GM12875 (cell line): ENCODE data around the gene CRKL.
A peak's percentile ranks its signal among the peaks of the same experiment; 100 is the strongest.

Experiments
- H3K4me3 ChIP-seq: one replicate; pipeline ENCODE4 v1.5.1; 2011; ENCODE audit warnings: low read depth, low read length, control low read depth
- TF ChIP-seq, protein P1 (sequence below): IDR thresholded peaks from 2 replicates; pipeline ENCODE4 v1.5.1; 2011; ENCODE audit warnings: low read depth, mild to moderate bottlenecking, control low read depth, inconsistent platforms, low read length, moderate library complexity, borderline replicate concordance; ENCODE audit not compliant: insufficient read depth

Gene CRKL

DNA sequence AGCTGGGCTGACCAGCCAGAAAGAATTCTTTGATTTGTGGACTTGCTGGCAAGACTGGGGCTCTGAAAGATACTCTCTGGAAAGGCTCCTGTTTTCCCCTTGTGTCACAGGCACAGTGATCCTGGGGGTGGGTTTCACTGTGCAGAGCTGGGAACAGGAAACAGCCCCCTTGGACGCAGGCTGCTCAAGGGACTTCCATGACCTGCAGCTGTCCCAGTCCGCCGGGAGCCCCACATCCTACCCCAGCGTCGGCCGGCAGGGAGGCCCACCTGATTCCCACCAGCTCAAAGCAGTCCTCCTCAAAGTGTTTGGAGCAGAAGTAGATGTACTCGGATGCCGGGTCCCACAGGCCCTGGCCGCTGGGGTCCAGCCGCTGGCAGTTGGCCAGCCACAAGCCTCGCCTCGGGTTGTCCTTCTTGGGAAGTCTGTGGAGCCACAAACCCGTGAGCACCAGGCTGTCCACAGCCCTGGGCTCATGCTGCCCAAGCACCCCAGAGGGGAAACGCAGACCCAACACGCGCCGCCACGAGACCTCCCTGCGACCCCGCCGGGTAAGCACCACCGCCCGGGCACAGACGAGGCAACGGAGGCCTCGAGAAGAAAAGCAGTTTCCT lies 83.9 kb downstream of the CRKL start:
- TF ChIP-seq, protein P1, sequence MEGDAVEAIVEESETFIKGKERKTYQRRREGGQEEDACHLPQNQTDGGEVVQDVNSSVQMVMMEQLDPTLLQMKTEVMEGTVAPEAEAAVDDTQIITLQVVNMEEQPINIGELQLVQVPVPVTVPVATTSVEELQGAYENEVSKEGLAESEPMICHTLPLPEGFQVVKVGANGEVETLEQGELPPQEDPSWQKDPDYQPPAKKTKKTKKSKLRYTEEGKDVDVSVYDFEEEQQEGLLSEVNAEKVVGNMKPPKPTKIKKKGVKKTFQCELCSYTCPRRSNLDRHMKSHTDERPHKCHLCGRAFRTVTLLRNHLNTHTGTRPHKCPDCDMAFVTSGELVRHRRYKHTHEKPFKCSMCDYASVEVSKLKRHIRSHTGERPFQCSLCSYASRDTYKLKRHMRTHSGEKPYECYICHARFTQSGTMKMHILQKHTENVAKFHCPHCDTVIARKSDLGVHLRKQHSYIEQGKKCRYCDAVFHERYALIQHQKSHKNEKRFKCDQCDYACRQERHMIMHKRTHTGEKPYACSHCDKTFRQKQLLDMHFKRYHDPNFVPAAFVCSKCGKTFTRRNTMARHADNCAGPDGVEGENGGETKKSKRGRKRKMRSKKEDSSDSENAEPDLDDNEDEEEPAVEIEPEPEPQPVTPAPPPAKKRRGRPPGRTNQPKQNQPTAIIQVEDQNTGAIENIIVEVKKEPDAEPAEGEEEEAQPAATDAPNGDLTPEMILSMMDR = no peak
- H3K4me3 ChIP-seq = peak overlapping the region; percentile 78

DNA sequence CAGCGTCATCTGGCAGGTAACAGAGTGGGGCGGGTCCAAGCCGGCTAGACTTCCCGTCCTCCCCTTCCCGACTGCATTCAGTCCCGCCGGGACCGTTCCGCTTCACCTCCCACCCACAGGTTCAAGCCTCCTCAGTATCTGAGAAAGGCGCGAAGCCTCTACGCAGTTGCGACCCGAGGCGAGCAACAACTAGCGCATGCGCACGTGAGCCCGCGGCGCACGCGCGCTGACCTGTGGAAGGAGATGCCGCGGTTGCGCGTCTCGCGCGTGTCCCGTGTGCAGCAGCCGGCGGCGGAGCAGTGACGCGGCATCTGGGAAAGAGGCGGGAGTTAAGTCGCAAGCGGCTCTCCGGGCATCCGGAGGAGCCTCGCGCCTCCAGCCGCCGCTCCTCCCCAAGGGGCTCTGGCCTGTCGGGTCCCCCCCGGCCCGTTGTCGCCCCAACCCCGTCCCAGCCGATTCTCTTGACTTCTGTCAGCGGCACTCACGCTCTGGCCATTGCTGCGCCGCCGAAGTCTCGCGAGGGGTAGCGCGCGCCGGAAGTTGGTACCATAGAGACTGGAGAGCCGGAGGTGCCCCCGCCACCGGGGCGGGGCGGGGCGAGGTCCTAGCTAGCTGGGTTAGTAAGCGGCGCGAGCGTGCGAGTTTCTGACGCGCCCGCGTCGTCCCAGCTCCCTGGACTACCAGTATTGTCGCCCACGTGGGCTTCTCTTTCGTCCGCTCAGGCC lies 84.6 kb downstream of the CRKL start, which contains the start of gene THAP7:
Gene THAP7, minus strand, starts transcription at position 518 of the 725 bp plus-strand sequence. Its CDS starts 207 bp downstream, at position 311.
- TF ChIP-seq, protein P1 = no peak
- peak within 1 kb of the TSS; percentile 78 for H3K4me3 ChIP-seq
